GM21367 (cell line): ENCODE data around the gene IDE.
"Not testable (repeated sequence)": the region's sequence is repeated elsewhere in the genome, so short reads cannot be mapped to it uniquely, and the experiment has no call there.

ENCODE experiments used
- ATAC-seq: cut with Tn5 transposase; IDR thresholded peaks from one replicate; pipeline ENCODE4 v1.9.1; 2021; ENCODE audit not compliant: unreplicated experiment

The IDE gene

DNA sequence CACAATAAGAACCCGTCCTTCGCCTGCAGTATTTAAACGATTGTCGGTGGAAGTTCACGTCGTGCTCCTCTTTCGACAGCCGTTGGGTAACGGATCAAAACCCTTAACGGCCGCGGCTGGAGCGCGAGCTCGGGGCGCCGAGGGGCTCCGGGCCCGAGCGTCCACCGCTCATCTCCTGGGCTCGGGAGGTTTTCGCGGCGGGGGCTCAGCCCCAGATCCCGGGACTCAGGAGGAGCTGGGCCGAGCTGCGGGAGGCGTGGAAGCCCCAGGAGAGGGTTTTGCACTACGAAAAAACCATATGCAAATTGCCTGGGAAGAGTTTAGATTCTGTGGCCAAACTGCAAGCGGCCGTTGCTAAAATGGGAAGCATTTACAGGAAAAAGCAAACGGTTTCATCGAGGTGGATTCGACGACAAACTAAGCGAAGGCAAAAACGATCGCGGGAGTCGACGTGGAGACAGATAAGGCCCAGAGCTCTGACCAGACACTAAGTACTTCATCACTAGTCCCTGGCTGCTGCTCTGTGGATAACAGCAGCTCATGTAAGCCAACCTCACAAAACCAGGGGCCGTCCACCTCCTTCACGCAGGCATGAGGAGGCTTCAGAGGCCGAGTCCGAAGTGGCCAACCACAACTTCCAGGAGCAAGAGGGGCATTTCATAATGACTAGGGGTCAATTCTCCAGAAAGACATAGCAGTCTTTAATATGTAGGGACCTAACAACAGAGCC lies 153.2 kb downstream of the IDE start:
- no peak for ATAC-seq

DNA sequence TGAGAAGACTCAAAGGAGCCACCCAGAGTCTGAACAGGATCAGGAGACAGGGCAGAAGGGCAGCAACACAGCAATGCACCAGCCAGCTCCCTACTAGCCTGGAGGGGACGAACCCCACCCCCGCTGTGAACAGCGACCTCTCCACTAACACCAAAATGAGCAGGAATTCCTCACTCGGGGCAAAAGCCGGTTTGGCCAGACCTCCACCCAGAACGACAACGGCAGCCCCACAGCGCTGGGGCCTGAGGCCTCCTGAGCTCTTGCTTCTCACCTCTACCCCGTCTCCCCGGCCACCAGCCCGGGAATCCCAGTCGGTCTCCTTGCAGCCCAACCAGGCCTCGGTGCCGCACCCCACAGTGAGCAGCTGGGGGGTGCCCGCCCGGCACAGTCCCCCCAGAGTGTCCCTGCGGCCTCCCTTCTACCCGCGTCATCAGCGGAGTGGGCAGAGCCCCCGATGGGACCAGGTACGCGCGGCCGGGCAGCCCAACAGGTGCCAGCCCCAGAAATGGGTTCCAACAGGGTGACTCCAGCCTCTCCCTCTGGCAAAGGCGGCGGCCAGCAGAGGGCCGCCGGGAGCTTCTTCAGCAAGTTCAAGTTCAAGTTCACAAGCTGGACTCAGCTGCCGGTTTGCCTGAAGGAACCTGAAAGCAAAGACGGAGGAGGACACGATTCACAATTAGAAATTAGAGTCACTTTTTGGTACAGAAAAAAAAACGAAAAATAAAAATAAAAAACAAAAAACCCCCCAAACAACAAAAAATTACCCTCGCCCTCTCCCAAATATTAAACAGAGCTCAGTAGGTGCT lies 153.9 kb downstream of the IDE start:
- ATAC-seq: no peak

DNA sequence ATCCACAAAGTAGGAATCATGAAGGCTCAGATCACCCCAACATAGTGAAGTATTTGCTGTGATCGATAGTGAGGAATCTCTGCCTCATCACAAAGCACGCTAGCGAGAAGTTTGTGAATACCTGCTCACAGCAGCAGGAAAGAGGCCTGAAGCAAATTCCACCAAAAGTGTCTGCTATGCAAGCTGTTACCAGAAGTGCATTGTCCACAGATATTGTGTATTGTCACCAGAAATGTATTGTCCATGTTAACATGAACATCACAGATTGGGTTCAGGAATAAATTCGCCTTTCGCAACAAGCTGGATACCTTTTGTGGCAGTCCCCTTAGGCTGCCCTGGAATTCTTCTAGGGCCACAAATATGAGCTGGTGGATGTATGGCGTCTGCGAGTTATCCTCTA lies 155.0 kb downstream of the IDE start:
- ATAC-seq: no peak

DNA sequence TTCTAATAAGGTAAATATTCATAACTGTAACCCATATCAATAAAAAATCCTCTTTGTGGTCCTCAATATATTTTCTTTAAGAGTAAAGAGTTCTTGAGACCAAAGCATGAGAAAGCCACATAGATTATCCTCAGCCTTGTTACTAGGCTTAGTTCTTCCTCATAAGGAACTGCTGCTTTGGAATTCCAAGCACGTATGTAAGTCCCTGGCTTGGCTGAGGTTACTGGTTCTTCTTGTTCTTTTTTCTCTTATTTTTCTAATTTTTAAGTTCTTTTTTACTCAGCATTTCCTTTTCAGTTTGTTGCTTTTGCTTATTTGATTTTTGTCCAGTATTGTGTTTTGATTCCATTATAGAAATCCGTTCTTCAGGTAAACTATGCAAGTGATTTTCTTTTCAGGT lies 155.7 kb downstream of the IDE start:
- no peak for ATAC-seq

DNA sequence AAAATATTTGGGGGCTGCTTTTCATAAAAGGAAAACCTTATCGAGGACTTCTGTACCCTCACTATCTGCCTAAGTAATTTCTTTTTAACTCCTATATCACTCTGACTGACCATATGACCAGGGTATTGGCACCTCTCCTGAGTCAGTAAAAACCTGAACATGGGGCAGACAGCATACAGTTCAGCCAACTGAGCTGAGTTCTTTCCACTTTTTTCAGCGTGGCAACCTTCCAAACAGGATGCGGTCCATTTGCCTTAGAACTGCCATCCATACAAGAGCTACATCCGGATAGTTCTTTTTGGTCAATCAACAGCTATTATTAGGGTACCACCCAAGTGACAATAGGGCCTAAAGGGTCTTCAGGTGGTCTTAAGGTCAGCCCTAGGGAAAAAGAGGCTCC lies 160.4 kb downstream of the IDE start:
- no peak for ATAC-seq

DNA sequence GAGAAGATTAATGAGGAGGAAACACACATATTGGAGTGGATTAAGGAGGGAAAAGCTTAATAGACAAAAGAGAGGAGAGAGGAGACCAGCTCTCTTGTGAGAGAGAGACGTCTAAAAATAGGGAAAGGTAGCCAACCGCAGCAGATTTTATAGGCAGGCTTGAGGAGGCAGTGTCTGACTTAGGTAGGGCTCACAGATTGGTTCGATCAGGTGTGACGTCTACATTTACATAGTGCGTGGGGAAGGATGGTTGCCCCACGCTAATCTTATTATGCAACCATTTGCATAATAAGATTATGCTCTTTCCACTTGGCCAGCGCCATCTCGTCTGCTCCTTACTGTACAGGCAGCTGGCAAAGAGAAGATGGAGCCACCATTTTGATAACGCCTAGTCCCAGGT lies 160.9 kb downstream of the IDE start:
- no peak for ATAC-seq

DNA sequence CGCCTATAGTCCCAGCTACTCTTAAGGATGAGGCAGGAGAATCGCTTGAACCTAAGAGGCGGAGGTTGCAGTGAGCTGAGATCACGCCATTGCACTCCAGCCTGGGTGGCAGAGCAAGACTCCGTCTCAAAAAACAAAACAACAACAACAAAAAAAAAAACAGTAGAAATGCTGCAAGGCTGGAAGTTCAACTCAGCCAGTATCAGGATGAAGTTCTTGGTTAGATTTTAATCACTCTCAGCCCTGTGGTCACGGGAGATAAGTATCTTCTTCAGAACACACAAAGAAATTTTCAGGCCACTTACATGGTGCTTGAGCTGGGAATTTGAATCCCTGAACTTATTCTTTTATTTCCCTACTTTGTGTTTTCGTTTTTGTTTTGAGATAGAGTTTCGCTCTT lies 162.5 kb downstream of the IDE start:
- ATAC-seq: no peak

DNA sequence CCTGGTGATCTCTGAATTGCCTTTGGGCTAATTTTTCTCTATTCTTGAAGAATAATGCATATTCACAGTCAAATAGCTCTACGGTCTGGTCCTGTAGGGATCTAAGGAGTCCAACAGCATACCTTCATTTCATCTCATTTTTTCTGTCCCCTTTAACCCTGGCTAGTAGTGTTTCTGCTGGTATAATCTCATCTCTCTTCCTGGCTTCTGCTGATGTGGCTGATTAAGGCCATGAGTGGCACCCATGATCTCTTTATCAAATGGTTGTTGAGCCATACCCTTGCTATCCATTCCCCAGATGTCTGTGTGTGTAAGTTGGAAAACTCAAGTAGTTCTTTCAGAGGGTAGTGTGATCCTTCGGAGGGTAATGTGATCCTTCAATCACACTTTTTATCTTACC lies 163.4 kb downstream of the IDE start:
- ATAC-seq: no peak

DNA sequence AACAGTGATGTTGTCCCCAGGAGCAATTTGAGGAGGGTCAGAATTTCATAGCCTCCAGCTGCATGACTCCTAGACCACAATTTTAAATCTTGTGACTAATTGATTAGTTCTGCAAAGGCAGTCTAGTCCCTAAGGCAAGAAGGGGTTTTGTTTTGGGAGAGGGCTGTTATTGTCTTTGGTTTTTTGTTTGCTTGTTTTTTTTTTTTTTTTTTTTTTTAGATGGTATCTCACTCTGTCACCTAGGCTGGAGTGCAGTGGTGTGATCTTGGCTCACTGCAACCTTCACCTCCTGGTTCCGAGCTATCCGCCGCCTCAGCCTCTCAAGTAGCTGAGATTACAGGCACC lies 165.9 kb downstream of the IDE start:
- ATAC-seq: no peak

DNA sequence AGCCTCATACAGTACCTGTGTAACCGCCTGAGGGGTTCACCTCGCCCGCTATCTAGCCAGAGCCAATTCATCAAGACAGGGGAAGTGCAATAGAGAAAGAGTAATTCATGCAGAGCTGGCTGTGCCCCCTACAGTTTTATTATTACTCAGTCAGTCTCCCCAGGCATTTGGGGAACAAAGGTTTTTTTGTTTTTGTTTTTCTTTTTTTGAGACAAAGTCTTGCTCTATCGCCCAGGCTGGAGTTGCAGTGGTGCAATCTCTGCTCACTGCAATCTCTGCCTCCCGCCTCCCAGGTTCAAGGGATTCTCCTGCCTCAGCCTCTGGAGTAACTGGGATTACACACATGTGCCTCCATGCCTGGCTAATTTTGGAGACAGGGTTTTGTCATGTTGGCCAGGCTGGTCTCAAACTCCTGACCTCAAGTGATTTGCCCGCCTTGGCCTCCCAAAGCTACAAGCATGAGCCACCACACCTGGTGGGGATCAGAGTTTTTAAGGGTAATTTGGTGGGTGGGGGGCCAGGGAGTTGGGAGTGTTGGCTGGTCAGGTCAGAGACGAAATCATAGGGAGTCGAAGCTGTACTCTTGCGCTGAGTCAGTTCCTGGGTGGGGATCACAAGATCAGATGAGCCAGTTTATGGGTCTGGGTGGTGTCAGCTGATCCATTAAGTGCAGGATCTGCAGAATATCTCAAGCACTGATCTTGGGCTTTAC lies 166.4 kb downstream of the IDE start:
- ATAC-seq: no peak

DNA sequence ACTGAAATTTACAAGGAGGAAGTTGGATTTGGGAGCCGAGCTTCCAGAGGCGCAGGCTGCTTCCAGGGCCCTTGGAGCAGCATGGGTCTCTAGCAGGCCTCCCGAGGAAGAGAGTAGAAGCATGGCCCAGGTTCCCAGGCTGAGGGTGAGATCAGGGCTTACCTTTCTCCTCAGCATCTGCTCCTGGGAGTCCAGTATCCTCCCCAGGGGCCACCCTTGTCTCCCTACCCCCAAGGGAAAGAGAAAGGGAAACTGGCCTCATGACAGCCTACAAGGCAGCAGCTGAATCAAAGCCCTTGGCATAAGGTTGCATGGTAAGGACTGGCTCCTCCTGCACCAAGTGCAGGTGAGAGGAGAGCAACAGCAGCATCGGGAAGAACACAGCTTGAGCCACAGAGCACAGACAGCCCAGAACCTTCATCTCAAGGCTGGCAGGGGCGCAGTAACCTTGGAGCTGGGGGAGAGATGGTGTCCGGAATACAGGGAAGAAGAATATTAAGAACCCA lies 168.4 kb downstream of the IDE start:
- no peak for ATAC-seq

DNA sequence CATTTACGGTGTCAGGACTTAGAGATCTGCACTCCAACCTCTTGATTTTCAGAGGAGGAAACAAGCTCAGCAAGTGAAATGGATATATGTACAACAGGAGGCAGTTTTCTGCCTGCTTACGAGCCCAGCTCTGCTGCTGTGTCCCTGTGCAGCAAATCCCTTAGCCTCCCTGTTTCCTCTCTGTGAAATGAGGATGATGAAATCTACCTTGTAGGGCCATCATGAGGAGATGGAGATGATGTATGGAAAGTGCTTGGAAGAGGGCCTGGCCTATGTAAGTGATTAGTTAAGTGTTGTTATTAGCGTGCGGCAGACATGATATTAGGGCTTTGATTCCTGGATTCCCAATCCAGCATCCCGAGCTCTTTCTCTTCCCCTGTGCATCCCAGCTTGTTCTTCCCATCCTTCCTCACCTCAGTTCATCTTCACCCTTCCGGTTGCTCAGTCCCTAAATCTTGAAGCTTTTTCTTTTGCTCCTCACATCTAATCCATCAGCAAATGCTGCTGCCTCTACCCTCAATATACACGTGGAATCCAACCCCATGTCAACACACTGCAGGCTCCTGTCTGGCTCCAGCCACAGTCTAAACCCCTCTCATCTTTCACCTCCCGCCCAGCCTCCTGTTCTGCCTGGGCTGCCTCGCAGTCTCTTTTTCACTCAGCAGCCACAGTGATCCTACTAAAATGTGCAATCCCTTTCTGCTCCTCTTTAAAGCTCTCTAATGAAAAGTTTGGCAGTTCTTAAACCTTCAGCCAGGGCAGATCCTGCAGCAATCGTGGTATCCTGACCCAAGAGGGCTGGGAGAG lies 169.1 kb downstream of the IDE start:
- no peak for ATAC-seq

DNA sequence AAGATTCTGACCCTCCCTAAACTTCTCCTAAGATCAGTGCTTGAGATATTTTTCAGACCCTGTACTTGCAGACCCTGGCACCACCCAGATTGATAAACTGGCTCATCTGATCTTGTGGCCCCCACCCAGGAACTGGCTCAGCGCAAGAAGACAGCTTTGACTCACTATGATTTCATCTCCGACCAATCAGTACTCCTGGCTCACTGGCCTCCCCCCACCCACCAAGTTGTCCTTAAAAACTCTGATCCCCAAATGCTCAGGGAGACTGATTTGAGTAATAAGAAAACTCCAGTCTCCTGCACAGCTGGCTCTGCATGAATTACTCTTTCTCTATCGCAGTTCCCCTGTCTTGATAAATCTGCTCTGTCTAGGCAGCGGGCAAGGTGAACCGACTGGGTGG lies 171.7 kb downstream of the IDE start:
- not testable (repeated sequence) for ATAC-seq
